ENCODE results near the gene SLC25A42.
"Not testable (repeated sequence)": the region's sequence is repeated elsewhere in the genome, so short reads cannot be mapped to it uniquely, and the experiment has no call there.

- TF ChIP-seq, protein P1, sequence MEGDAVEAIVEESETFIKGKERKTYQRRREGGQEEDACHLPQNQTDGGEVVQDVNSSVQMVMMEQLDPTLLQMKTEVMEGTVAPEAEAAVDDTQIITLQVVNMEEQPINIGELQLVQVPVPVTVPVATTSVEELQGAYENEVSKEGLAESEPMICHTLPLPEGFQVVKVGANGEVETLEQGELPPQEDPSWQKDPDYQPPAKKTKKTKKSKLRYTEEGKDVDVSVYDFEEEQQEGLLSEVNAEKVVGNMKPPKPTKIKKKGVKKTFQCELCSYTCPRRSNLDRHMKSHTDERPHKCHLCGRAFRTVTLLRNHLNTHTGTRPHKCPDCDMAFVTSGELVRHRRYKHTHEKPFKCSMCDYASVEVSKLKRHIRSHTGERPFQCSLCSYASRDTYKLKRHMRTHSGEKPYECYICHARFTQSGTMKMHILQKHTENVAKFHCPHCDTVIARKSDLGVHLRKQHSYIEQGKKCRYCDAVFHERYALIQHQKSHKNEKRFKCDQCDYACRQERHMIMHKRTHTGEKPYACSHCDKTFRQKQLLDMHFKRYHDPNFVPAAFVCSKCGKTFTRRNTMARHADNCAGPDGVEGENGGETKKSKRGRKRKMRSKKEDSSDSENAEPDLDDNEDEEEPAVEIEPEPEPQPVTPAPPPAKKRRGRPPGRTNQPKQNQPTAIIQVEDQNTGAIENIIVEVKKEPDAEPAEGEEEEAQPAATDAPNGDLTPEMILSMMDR (IDR thresholded peaks at IDR 0.05) = not testable (repeated sequence)
- TF ChIP-seq POLR2A (IDR thresholded peaks at IDR 0.05) = not testable (repeated sequence)
Observed at GRCh38 chr19:19148504-19148903, 84.7 kb downstream of the SLC25A42 start.
